HG03432 (cell line): ENCODE data around the gene MELK.
"Not testable (repeated sequence)": the region's sequence is repeated elsewhere in the genome, so short reads cannot be mapped to it uniquely, and the experiment has no call there.

Experiments
- ATAC-seq: cut with Tn5 transposase; IDR thresholded peaks from one replicate; pipeline ENCODE4 v1.9.1; 2021; ENCODE audit warnings: mild to moderate bottlenecking, moderate library complexity; ENCODE audit not compliant: unreplicated experiment

The MELK gene

DNA sequence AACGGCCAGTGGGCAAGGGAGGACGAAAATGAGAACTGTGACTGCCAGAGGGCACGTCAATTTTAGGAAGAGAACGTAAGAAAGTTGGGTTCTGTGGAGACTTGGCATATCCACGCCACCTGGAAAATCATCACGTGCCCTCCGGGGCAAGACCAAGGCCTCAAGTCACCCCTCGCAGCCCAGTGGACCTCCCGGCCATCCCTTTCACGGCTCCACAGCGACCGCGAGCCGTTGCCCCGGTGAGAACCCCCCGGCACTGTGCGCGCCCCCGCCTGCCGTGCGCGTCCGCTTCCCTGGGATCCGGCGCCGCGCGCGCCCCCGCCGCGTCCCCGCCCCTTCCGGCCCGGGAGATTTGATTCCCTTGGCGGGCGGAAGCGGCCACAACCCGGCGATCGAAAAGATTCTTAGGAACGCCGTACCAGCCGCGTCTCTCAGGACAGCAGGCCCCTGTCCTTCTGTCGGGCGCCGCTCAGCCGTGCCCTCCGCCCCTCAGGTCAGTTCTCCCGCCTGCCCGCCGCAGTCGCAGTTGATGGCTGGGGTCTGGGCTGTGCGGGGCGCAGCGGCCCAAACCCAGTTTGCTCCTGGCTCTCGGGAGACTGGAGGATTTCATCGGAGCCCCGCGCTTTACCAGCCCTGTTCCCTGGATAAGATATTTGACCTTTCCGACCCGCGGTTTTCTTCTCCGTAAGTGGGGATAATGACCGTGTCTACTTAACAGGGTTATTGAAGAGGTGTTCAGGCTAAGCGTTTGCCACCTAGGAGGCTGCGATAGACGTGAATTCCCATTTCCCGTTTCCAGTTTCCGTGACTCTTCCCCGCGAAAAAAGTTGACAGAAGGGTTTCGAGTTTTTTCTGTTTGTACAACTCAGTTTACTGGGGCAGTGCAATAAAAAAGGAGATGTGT, at the start of gene MELK:
MELK (plus strand) TSS at position 381 of the 904 bp plus-strand sequence. CDS start 8,787 bp downstream, outside the sequence.
- peak; percentile 79 for ATAC-seq

DNA sequence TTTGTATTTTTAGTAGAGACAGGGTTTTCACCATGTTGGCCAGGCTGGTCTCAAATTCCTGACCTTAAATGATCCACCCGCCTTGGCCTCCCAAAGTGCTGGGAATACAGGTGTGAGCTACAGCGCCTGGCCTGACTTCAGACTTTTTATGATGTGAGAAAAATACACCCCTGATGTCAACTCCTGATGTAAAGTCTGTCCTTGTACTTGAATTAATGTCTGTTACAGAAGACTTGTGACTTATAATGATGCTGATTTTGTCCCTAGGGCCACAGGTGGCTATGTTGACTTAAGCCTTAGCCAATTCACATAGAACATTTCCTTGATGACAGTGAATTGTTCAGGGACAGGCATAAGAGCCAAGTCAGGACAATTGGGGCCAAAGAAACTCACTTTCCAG, 42.5 kb upstream of the MELK start:
- ATAC-seq = no peak

DNA sequence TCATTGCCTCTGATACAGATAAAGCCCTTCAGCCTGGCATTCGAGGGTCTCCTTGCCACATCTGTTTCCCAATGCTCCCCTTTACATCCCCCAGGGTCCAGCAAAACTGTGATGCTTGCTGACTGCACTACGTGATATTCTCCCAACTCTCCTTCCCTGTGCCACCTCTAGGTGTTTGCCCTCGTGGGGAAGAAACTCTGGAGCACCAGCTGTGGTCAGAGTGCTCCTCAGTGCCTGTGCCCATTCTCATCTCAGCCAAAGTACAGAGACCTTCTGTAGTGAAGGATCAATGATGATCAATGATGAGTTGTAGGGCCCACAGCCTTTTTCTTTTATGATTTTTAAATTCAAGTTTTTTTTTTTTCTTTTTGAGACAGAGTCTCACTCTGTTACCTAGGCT, 40.3 kb upstream of the MELK start:
- no peak for ATAC-seq

DNA sequence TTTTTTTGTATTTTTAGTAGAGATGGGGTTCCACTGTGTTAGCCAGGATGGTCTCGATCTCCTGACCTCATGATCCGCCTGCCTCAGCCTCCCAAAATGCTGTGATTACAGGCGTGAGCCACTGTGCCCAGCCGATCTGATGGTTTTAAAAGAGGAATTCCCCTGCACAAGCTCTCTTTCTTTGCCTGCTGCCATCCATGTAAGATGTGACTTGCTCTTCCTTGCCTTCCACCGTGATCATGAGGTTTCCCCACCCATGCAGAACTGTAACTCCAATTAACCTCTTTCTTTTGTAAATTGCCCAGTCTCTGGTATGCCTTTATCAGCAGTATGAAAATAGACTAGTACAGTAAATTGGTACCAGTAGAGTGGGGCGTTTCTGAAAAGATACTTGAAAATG, 39.0 kb upstream of the MELK start:
- ATAC-seq = not testable (repeated sequence)

DNA sequence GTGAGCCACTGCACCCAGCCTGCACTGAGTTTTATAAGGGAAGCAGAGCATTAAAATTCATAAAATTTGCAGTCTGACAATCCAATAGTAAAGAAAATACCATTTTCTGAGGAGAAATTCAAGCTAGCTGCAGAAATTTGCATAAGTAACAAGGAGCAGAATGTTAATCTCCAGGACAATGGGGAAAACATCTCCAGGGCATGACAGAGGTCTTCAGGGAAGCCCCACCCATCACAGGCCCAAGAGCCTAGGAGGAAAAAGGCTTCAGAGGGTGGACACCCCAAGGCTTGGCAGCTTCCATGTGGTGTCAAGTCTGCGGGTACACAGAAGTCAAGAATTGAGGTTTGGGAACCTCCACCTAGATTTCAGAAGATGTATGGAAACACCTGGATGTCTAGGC, 37.6 kb upstream of the MELK start:
- no peak for ATAC-seq

DNA sequence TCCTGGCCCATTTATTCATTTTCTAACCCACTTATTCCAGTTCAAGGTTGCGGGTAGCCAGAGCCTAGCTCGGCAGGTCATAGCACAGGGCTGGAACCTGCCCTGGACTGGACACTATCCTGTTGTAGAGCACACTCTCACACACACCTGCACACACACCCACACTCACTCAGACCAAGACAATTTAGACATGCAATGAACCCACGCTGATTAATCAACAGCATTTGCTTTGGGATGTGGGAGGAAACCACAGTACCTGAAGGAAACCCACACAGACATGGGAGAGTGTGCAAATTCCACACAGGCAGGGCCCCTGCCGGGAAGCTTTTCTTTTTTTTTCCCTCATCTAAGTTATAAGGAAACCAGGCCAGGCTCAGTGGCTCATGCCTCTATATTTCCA, 34.8 kb upstream of the MELK start:
- ATAC-seq = no peak

DNA sequence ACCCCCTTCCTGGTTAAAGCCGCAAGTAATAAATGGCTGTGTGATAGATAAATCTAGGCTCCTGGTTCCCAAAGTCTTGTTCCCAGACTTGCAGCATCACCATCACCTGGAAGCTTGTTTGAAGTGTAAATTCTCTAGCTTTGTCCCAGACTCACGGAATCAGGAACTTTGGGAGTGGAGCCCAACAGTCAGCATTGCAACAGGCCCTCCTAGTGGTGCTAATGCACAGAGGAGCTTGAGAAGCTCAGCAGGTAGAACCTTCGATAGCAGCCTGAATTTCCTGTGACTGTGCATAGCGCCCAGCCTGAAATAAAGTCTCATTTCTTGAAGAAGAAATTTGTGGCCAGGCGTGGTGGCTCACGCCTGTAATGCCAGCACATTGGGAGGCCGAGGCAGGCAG, 30.3 kb upstream of the MELK start:
- no peak for ATAC-seq

DNA sequence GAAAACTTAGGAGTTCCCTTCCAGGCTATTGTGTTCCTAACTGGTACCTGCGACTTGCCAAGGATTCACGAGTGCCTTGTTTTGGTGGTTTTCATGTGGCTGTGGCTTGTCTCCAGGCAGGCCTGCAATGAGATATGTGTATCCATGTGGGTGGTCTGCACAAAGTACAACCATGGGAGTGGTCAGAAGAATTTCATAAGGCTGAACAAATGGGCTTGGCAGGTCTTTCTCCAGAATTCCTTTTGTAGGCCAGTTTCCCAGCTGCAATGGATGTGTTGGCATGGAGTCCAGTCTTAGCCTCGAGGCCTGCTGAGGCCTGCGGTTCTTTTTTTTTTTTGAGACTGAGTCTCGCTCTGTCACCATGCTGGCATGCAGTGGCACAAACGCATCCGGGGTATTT, 28.8 kb upstream of the MELK start:
- ATAC-seq = no peak

DNA sequence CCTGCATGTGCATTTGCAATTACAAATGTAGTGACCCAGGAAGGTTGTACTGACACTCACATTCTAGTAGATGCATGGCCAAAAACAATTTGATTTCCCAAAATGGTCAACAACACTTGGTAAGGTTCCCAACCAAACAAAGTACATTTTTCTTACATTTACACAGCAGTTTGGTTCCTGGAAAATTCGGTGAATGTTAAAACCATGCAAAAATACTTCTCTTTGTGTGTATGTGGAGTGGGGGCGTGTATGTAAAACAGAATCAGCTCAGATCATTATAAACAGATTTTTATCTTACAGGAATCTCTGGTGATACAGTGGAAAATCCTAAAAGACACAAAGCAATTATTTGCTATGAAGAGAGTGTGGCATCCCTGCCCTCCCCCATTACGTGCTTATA, 25.1 kb upstream of the MELK start:
- no peak for ATAC-seq

DNA sequence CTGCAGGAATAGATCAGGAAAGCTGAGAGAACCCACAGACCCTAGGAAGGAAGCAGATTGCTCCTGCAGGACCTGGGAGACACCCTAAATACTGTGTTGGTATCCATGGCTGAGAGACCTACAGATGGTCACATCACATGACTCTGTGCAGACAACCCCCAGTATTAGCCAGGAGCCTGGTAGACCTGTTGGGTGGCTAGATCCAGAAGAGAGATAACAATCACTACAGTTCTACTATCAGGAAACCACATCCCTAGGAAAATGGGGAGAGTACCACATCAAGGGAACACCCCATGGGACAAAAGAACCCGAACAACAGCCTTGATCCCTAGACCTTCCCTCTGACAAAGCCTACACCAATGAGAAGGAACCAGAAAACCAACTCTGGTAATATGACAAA, 24.2 kb upstream of the MELK start:
- ATAC-seq = no peak

DNA sequence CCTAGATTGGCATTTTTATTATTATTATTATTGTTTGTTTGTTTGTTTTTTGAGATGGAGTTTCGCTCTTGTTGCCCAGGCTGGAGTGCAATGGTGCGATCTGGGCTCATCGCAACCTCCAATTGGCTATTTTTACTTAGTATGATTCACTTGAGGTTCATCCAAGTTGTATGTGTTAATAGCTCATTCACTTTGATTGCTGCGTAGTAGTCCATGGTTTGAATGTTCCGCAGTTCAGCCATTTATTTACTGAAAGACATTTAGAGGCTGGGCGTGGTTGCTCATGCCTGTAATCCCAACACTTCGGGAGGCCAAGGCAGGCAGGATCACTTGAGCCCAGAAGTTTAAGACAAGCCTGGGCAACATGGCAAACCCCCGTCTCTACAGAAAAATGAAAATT, 22.6 kb upstream of the MELK start:
- no peak for ATAC-seq

DNA sequence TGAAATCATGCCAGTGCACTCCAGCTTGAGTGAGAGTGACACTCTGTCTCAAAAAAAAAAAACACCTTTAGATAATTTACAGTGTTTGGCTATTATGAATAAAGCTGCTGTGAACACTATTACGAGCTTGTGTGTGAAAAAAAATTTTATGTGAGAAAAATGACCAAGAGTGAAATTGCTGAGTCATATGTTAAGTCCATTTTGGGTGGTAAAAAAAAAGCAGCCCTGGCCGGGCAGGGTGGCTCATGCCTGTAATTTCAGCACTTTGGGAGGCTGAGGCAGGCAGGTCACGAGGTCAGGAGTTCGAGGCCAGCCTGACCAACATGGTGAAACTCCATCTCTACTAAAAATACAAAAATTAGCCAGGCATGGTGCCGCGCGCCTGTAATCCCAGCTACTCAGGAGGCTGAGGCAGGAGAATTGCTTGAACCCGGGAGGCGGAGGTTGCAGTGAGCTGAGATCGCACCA, 22.0 kb upstream of the MELK start:
- ATAC-seq = peak; percentile 82

DNA sequence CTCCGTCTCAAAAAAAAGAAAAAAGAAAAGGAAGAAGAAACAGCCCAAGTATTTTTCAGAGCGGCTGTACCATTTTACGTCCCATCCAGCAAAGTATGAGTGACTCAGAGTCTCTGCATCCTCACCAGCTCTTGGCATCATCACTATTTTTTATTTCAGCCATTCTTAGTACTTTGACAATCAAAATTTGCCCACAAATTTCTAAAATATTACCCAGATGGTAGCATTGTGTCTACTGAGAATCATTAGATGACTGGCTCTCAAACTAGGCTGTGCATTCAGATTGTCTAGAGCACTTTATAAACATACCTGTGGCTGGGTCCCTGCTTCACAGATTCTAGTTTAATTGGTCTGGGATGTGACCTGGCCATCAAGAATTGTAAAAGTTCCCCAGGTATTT, 21.6 kb upstream of the MELK start:
- no peak for ATAC-seq

DNA sequence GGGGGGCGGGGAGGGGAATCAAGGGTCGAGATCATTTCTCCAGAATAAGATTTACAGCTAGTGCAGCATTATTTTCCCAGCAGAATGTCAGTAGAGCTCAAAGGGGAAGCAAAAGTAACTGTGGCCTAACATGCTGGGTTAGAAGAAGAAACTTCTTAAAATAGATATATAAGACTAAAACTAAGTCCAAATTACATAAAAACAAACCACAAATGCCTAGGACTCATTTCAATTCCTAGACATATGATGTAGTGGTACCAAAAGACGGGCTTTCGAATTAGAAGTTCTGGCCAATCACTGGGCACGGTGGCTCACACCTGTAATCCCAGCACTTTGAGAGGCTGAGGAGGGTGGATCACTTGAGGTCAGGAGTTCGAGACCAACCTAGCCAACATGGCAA, 20.8 kb upstream of the MELK start:
- ATAC-seq = no peak

DNA sequence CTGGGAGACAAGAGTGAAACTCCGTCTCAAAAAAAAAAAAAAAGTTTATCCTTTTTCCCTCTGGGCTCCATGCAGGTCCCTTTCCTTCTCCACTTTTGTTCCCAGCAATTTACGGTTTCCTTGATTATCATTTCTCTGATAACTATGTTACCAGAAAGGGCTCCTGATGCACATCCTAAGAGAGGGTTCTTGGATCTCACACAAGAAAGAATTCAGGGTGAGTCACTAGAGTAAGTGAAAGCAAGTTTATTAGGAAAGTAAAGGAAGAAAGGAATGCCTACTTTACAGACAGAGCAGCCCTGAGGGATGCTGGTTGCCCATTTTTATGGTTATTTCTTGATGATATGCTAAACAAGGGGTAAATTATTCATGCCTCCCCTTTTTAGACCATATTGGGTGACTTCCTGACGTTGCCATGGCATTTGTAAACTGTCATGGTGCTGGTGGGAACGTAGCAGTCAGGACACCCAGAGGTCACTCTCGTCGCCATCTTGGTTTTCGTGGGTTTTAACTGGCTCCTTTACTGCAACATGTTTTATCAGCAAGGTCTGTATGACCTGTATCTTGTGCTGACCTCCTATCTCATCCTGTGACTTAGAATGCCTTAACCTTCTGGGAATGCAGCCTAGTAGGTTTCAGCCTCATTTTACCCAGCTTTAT, 13.5 kb upstream of the MELK start:
- ATAC-seq = no peak

DNA sequence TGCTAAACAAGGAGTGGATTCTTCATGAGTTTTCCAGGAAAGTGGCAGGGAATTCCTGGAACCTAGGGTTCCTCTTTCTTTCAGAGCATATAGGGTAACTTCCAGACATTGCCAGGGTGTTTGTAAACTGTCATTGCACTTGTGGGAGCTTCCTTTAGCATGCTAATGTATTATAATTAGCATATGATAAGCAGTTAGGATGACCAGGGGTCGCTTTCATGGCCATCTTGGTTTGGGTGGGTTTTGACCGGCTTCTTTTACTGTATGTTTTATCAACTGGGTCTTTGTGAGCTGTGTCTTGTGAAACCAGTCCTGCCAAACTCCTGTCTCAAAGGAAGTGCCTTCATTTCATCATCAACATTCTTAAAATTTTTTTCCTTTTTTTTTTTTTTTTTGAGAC, 11.9 kb upstream of the MELK start:
- ATAC-seq = no peak

DNA sequence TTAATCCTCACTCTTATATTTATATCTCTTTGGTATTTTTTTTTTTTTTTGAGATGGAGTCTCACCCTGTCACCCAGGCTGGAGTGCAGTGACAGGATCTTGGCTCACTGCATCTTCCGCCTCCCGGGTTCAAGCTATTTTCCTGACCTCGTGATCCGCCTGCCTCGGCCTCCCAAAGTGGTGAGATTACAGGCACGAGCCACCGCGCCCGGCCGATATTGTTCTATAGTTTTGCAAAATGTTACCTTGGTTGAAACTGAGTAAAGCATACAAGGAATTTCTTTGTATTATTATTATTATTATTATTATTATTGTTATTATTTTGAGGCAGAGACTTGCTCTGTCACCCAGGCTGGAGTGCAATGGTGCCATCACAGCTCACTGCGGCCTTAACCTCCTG, 9.9 kb upstream of the MELK start:
- not testable (repeated sequence) for ATAC-seq

DNA sequence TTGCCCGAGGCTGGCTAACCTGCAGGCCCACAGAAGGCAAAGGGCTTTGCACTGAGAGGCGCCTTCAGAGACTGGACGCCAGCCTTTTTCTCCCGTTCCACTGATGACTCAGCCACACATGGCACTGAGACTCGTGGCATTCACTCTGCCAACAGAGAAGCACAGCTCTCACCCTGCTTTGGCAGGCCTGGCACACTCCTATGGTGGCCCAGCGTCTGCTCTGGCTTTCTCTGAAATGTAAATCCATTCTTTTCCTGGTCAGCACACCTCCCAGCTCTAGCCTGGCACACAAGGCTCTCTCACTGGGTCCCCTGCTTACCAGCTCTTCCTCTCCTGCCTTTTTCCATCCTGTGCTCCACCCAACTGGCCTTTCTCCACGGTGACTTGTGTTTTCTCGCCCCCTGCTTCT, 5.9 kb upstream of the MELK start:
- no peak for ATAC-seq

DNA sequence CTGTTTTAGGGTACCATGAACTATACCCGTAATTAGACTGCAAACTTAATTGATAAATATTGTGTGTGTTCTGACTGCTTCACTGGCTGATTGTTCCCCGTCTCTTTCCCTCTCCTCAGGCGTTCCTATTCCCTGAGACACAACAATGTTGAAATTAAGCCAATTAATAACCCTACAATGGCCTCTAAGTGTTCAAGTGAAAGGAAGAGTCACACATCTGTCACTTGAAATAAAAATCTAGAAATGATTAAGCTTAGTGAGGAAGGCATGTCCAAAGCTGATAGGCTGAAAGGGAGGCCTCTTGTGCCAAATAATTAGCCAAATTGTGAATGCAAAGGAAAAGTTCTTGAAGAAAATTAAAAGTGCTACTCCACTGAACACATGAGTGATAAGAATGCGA, 4.0 kb upstream of the MELK start:
- not testable (repeated sequence) for ATAC-seq

DNA sequence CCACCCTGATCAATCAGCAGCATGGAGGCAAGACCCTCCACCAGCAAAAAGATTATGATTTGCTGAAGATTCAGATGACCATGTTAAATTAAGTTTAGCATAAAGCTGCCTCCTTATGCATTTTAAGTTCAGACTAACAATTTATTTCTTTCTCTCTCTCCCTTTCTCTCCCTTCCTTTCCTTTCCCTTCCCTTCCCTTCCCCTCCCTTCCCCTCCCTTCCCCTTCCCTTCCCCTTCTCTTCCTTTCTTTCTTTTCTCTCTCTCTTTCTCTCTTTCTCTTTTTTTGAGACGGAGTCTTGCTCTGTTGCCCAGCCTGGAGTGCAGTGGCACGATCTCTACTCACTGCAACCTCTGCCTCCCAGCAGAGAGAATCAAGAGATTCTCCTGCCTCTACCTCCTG, 1.4 kb upstream of the MELK start:
- no peak for ATAC-seq

DNA sequence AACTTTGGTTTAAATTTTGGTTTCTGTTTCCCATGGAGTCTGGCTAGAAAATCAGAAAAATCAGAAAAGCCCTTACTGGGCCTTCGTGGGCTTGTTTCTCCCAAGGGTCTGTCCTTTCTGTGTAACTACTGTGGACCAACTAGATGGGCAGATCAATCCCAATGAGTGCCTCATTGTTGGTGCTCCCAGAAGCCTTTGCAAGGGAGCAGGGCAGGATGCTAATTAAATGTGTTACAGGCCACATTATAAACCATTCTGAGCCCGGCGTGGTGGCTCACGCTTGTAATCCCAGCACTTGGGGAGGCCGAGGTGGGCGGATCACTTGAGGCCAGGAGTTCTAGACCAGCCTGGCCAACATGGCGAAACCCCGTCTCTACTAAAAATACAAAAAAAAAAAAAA, 1.4 kb downstream of the MELK start:
- not testable (repeated sequence) for ATAC-seq

DNA sequence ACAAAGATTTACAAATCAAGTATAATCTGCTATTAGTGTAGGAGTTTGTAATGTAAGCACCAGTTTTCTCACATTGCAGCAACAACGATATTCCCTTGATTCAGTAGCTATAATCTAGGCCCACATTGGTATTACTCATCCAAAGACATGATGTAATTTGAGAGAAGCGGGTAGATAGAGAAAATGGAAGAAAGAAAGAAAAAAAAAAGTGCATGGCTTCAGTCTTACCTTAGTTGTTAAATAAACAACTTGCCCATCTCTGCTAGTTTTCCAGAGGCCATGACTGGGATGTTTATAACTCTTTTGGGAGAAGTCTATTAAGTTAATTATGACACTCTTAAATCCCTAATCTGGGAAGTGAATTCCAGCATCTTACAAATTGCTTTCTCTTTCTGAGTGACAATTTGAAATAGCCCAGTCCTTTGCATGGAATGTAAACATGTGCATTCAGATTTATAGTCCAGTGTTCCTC, 2.8 kb downstream of the MELK start:
- no peak for ATAC-seq
